ENCODE measurements around the gene CSN2. TPM values are rescaled to one million over a fixed set of nuclear protein-coding genes. Genes with fewer than 3 reads are reported as not detected.

Gene CSN2
- polyA plus RNA-seq, 4 donors, result 0.13 TPM; not detected in 3

GRCh38 chr4:69984030-69984443, 18.5 kb upstream of the CSN2 start:
- peak; percentile 5 to 44 for DNase-seq
- no peak for FAIRE-seq
- Histone ChIP-seq H3K36me3 (ENCODE audit: control insufficient read depth in 3 of 3, insufficient read depth in 2 of 3, low read depth in 1 of 3, low read length in 3 of 3) (no peaks in the 10 kb centered on the region), H3K4me1 (ENCODE audit: control insufficient read depth in 3 of 3, insufficient read depth in 2 of 3, low read depth in 1 of 3, low read length in 2 of 3) (no peaks in the 10 kb centered on the region), H3K9me3 (ENCODE audit: control insufficient read depth in 2 of 2, insufficient read depth in 1 of 2, low read depth in 1 of 2, low read length in 1 of 2) (no peaks in the 10 kb centered on the region), H3K4me3 (ENCODE audit: low read depth in 1 of 3, low read length in 3 of 3) (no peak overlapping the region), H3K27ac (ENCODE audit: low read depth in 1 of 3, low read length in 2 of 3) (no peak overlapping the region), H3K27me3 (ENCODE audit: control insufficient read depth in 3 of 3, insufficient read depth in 3 of 3, low read length in 3 of 3) (no peaks in the 10 kb centered on the region)
- WGBS, 3 donors, result 30 to 48% (median 36%) methylated on average over 2 of the region's 2 CpGs

DNA sequence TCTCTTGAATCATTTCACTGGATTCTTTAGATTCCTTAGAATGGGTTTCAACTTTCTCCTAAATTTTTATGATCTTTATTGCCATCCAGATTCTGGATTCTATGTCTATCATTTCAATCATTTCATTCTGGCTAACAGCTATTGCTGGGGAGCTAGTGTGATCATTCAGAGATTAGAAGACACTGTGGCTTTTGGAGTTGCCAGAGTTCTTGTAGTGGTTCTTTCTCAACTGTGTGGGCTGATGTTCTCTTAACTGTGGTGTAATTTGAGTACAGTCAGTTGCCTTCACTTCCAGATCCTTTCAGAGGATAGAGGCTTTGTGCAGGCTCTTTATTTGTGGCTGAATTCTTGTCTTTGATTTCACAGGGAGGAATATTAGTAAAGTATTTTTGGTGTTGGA, 12.1 kb upstream of the CSN2 start:
- H3K4me3 ChIP-seq (ENCODE audit: low read depth in 1 of 3, low read length in 3 of 3), result no peak overlapping the region
- no peak for FAIRE-seq
- no peak for DNase-seq
- no peak overlapping the region for H3K27ac ChIP-seq (ENCODE audit: low read depth in 1 of 3, low read length in 2 of 3)
- no peaks in the 10 kb centered on the region for H3K27me3 ChIP-seq (ENCODE audit: control insufficient read depth in 3 of 3, insufficient read depth in 3 of 3, low read length in 3 of 3)
- H3K4me1 ChIP-seq (ENCODE audit: control insufficient read depth in 3 of 3, insufficient read depth in 2 of 3, low read depth in 1 of 3, low read length in 2 of 3), result no peaks in the 10 kb centered on the region
- no peaks in the 10 kb centered on the region for H3K9me3 ChIP-seq (ENCODE audit: control insufficient read depth in 2 of 2, insufficient read depth in 1 of 2, low read depth in 1 of 2, low read length in 1 of 2)
- no peaks in the 10 kb centered on the region for H3K36me3 ChIP-seq (ENCODE audit: control insufficient read depth in 3 of 3, insufficient read depth in 2 of 3, low read depth in 1 of 3, low read length in 3 of 3)

GRCh38 chr4:69974631-69975030, 9.1 kb upstream of the CSN2 start:
- no peak overlapping the region for H3K4me3 ChIP-seq (ENCODE audit: low read depth in 1 of 3, low read length in 3 of 3)
- H3K9me3 ChIP-seq (ENCODE audit: control insufficient read depth in 2 of 2, insufficient read depth in 1 of 2, low read depth in 1 of 2, low read length in 1 of 2), result no peaks in the 10 kb centered on the region
- FAIRE-seq (no peak), DNase-seq (no peak)
- H3K4me1 ChIP-seq (ENCODE audit: control insufficient read depth in 3 of 3, insufficient read depth in 2 of 3, low read depth in 1 of 3, low read length in 2 of 3), result no peaks in the 10 kb centered on the region
- no peak overlapping the region for H3K27ac ChIP-seq (ENCODE audit: low read depth in 1 of 3, low read length in 2 of 3)
- WGBS, 3 donors, result 79 to 88% (median 85%) methylated on average over 1 of the region's 1 CpG
- H3K36me3 ChIP-seq (ENCODE audit: control insufficient read depth in 3 of 3, insufficient read depth in 2 of 3, low read depth in 1 of 3, low read length in 3 of 3), result no peaks in the 10 kb centered on the region
- H3K27me3 ChIP-seq (ENCODE audit: control insufficient read depth in 3 of 3, insufficient read depth in 3 of 3, low read length in 3 of 3), result no peaks in the 10 kb centered on the region

- FAIRE-seq, result no peak
Observed at GRCh38 chr4:69970071-69970470, 4.5 kb upstream of the CSN2 start.

GRCh38 chr4:69957209-69957608, 8.3 kb downstream of the CSN2 start:
- H3K4me1 ChIP-seq (ENCODE audit: control insufficient read depth in 3 of 3, insufficient read depth in 2 of 3, low read depth in 1 of 3, low read length in 2 of 3), result no peaks in the 10 kb centered on the region

More at GRCh38 chr4:69970071-69970470, 4.5 kb upstream of the CSN2 start:
- Histone ChIP-seq H3K36me3 (ENCODE audit: control insufficient read depth in 3 of 3, insufficient read depth in 2 of 3, low read depth in 1 of 3, low read length in 3 of 3) (no peaks in the 10 kb centered on the region), H3K4me1 (ENCODE audit: control insufficient read depth in 3 of 3, insufficient read depth in 2 of 3, low read depth in 1 of 3, low read length in 2 of 3) (no peaks in the 10 kb centered on the region), H3K27me3 (ENCODE audit: control insufficient read depth in 3 of 3, insufficient read depth in 3 of 3, low read length in 3 of 3) (no peaks in the 10 kb centered on the region), H3K9me3 (ENCODE audit: control insufficient read depth in 2 of 2, insufficient read depth in 1 of 2, low read depth in 1 of 2, low read length in 1 of 2) (no peaks in the 10 kb centered on the region), H3K27ac (ENCODE audit: low read depth in 1 of 3, low read length in 2 of 3) (no peak overlapping the region), H3K4me3 (ENCODE audit: low read depth in 1 of 3, low read length in 3 of 3) (no peak overlapping the region)
- 28 to 46% (median 38%) methylated on average over 1 of the region's 1 CpG for WGBS, 3 donors
- DNase-seq, result no peak

GRCh38 chr4:69951602-69952001, 13.9 kb downstream of the CSN2 start:
- no peaks in the 10 kb centered on the region for H3K9me3 ChIP-seq (ENCODE audit: control insufficient read depth in 2 of 2, insufficient read depth in 1 of 2, low read depth in 1 of 2, low read length in 1 of 2)
- FAIRE-seq (no peak), DNase-seq (no peak)
- no peak overlapping the region for H3K4me3 ChIP-seq (ENCODE audit: low read depth in 1 of 3, low read length in 3 of 3)
- no peaks in the 10 kb centered on the region for H3K36me3 ChIP-seq (ENCODE audit: control insufficient read depth in 3 of 3, insufficient read depth in 2 of 3, low read depth in 1 of 3, low read length in 3 of 3)
- H3K27me3 ChIP-seq (ENCODE audit: control insufficient read depth in 3 of 3, insufficient read depth in 3 of 3, low read length in 3 of 3), result no peaks in the 10 kb centered on the region
- H3K27ac ChIP-seq (ENCODE audit: low read depth in 1 of 3, low read length in 2 of 3), result no peak overlapping the region
- H3K4me1 ChIP-seq (ENCODE audit: control insufficient read depth in 3 of 3, insufficient read depth in 2 of 3, low read depth in 1 of 3, low read length in 2 of 3), result no peaks in the 10 kb centered on the region
- 76 to 89% (median 80%) methylated on average over 3 of the region's 3 CpGs for WGBS, 3 donors

More at GRCh38 chr4:69957209-69957608, 8.3 kb downstream of the CSN2 start:
- DNase-seq, result no peak
- H3K27ac ChIP-seq (ENCODE audit: low read depth in 1 of 3, low read length in 2 of 3), result no peak overlapping the region
- no peaks in the 10 kb centered on the region for H3K9me3 ChIP-seq (ENCODE audit: control insufficient read depth in 2 of 2, insufficient read depth in 1 of 2, low read depth in 1 of 2, low read length in 1 of 2)
- H3K4me3 ChIP-seq (ENCODE audit: low read depth in 1 of 3, low read length in 3 of 3), result no peak overlapping the region
- WGBS, 3 donors, result 79 to 94% (median 94%) methylated on average over 1 of the region's 1 CpG
- H3K36me3 ChIP-seq (ENCODE audit: control insufficient read depth in 3 of 3, insufficient read depth in 2 of 3, low read depth in 1 of 3, low read length in 3 of 3), result no peaks in the 10 kb centered on the region
- FAIRE-seq, result no peak
- no peaks in the 10 kb centered on the region for H3K27me3 ChIP-seq (ENCODE audit: control insufficient read depth in 3 of 3, insufficient read depth in 3 of 3, low read length in 3 of 3)

- DNase-seq (no peak), FAIRE-seq (peak; percentile 5)
- no peaks in the 10 kb centered on the region for H3K27me3 ChIP-seq (ENCODE audit: control insufficient read depth in 3 of 3, insufficient read depth in 3 of 3, low read length in 3 of 3)
- no peak overlapping the region for H3K27ac ChIP-seq (ENCODE audit: low read depth in 1 of 3, low read length in 2 of 3)
- no peaks in the 10 kb centered on the region for H3K36me3 ChIP-seq (ENCODE audit: control insufficient read depth in 3 of 3, insufficient read depth in 2 of 3, low read depth in 1 of 3, low read length in 3 of 3)
- H3K4me1 ChIP-seq (ENCODE audit: control insufficient read depth in 3 of 3, insufficient read depth in 2 of 3, low read depth in 1 of 3, low read length in 2 of 3), result no peaks in the 10 kb centered on the region
- no peaks in the 10 kb centered on the region for H3K9me3 ChIP-seq (ENCODE audit: control insufficient read depth in 2 of 2, insufficient read depth in 1 of 2, low read depth in 1 of 2, low read length in 1 of 2)
- H3K4me3 ChIP-seq (ENCODE audit: low read depth in 1 of 3, low read length in 3 of 3), result no peak overlapping the region
Observed at GRCh38 chr4:69936566-69936965, 29.0 kb downstream of the CSN2 start.

DNA sequence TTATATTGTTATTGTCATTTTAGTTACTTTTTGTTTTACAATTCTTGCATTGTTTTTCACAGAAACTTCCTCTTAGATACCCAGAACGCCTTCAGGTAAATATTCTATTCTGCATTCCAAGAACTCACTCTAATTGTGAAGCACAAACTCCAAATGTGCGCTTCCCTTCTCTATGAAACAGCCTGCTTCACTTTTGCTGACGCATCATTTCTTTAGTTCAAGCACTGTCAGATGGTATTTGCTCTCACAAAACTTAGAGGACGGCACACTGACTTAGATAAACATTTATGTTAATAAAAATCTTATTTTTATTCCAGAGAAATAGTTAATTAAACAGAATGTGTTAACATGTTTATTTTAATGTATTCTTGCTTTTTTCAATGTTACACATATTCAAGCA, 31.4 kb downstream of the CSN2 start:
- no peak overlapping the region for H3K4me3 ChIP-seq (ENCODE audit: low read depth in 1 of 3, low read length in 3 of 3)
- no peaks in the 10 kb centered on the region for H3K27me3 ChIP-seq (ENCODE audit: control insufficient read depth in 3 of 3, insufficient read depth in 3 of 3, low read length in 3 of 3)
- FAIRE-seq (no peak), DNase-seq (no peak)
- 58 to 82% (median 68%) methylated on average over 4 of the region's 4 CpGs for WGBS, 3 donors
- no peaks in the 10 kb centered on the region for H3K36me3 ChIP-seq (ENCODE audit: control insufficient read depth in 3 of 3, insufficient read depth in 2 of 3, low read depth in 1 of 3, low read length in 3 of 3)
- H3K9me3 ChIP-seq (ENCODE audit: control insufficient read depth in 2 of 2, insufficient read depth in 1 of 2, low read depth in 1 of 2, low read length in 1 of 2), result no peaks in the 10 kb centered on the region
- no peak overlapping the region for H3K27ac ChIP-seq (ENCODE audit: low read depth in 1 of 3, low read length in 2 of 3)
- H3K4me1 ChIP-seq (ENCODE audit: control insufficient read depth in 3 of 3, insufficient read depth in 2 of 3, low read depth in 1 of 3, low read length in 2 of 3), result no peaks in the 10 kb centered on the region

GRCh38 chr4:69930768-69931167, 34.8 kb downstream of the CSN2 start, which contains the start of gene CSN1S1:
Gene CSN1S1, plus strand, starts transcription at chr4:69931068. Its CDS starts 1,488 bp downstream, at chr4:69932556.
- FAIRE-seq, result no peak
- Histone ChIP-seq H3K4me3 (ENCODE audit: low read depth in 1 of 3, low read length in 3 of 3) (no peak within 1 kb of the TSS), H3K4me1 (ENCODE audit: control insufficient read depth in 3 of 3, insufficient read depth in 2 of 3, low read depth in 1 of 3, low read length in 2 of 3) (no peaks in the 10 kb centered on the region), H3K27me3 (ENCODE audit: control insufficient read depth in 3 of 3, insufficient read depth in 3 of 3, low read length in 3 of 3) (no peaks in the 10 kb centered on the region), H3K36me3 (ENCODE audit: control insufficient read depth in 3 of 3, insufficient read depth in 2 of 3, low read depth in 1 of 3, low read length in 3 of 3) (no peaks in the 10 kb centered on the region), H3K9me3 (ENCODE audit: control insufficient read depth in 2 of 2, insufficient read depth in 1 of 2, low read depth in 1 of 2, low read length in 1 of 2) (no peaks in the 10 kb centered on the region), H3K27ac (ENCODE audit: low read depth in 1 of 3, low read length in 2 of 3) (no peak within 1 kb of the TSS)
- no peak for DNase-seq
- 92 to 96% (median 93%) methylated on average over 3 of the region's 3 CpGs for WGBS, 3 donors

All from small intestine (tissue), 7 donors.